H9 (cell line): ENCODE results near the gene C1orf216. TPM values are rescaled to one million over a fixed set of nuclear protein-coding genes. Genes with fewer than 3 reads are reported as not detected.

ENCODE experiments used
- DNase-seq: peaks from one replicate; pipeline ENCODE4 v3.0.0-alpha.2; 2017
- H2AFZ ChIP-seq: one replicate; pipeline ENCODE4 v1.6.1; 2013; ENCODE audit warnings: mild to moderate bottlenecking, low read length, control low read depth, moderate library complexity
- H2AK5ac ChIP-seq: 2 replicates; pipeline ENCODE4 v1.6.1; 2013; ENCODE audit warnings: low read length, control low read depth, mixed read lengths; ENCODE audit not compliant: insufficient read length
- H2BK120ac ChIP-seq: one replicate; pipeline ENCODE4 v1.6.1; 2013; ENCODE audit warnings: low read depth, mild to moderate bottlenecking, low read length, control low read depth, inconsistent platforms; ENCODE audit not compliant: poor library complexity, severe bottlenecking
- H2BK12ac ChIP-seq: 2 replicates; pipeline ENCODE4 v1.6.1; 2013; ENCODE audit warnings: low read length, control low read depth, mixed read lengths, low read depth; ENCODE audit not compliant: insufficient read length
- H2BK15ac ChIP-seq: 2 replicates; pipeline ENCODE4 v1.6.1; 2013; ENCODE audit warnings: low read depth, low read length, control low read depth
- H2BK20ac ChIP-seq: one replicate; pipeline ENCODE4 v1.6.1; 2013; ENCODE audit warnings: low read depth, mild to moderate bottlenecking, low read length, control low read depth, inconsistent platforms; ENCODE audit not compliant: poor library complexity, severe bottlenecking
- H2BK5ac ChIP-seq: 2 replicates; pipeline ENCODE4 v1.6.1; 2013; ENCODE audit warnings: low read length, control low read depth, mixed read lengths; ENCODE audit not compliant: insufficient read length
- H3K14ac ChIP-seq: 2 replicates; pipeline ENCODE4 v1.6.1; 2013; ENCODE audit warnings: low read length, control low read depth; ENCODE audit not compliant: insufficient read depth
- H3K18ac ChIP-seq: 2 replicates; pipeline ENCODE4 v1.6.1; 2013; ENCODE audit warnings: low read depth, mild to moderate bottlenecking, mixed read lengths, low read length, control low read depth; ENCODE audit not compliant: insufficient read length
- H3K23ac ChIP-seq: 2 replicates; pipeline ENCODE4 v1.6.1; 2013; ENCODE audit warnings: low read length, control low read depth, mixed read lengths, low read depth; ENCODE audit not compliant: insufficient read length
- H3K23me2 ChIP-seq: 2 replicates; pipeline ENCODE4 v1.6.1; 2013; ENCODE audit warnings: low read depth, mild to moderate bottlenecking, mixed read lengths, low read length, control low read depth; ENCODE audit not compliant: insufficient read length, poor library complexity, severe bottlenecking
- H3K27ac ChIP-seq: 2 replicates; pipeline ENCODE4 v1.5.1; 2013; ENCODE audit warnings: low read length, control low read depth, mixed read lengths, low read depth; ENCODE audit not compliant: insufficient read length
- H3K27me3 ChIP-seq: 2 replicates; pipeline ENCODE4 v1.6.1; 2013; ENCODE audit warnings: low read length, control low read depth, inconsistent platforms; ENCODE audit not compliant: insufficient read depth
- H3K4ac ChIP-seq: 2 replicates; pipeline ENCODE4 v1.6.1; 2013; ENCODE audit warnings: low read depth, mild to moderate bottlenecking, control low read depth, inconsistent platforms, low read length, moderate library complexity
- H3K4me1 ChIP-seq: 2 replicates; pipeline ENCODE4 v1.6.1; 2013; ENCODE audit warnings: low read length, control low read depth, inconsistent platforms; ENCODE audit not compliant: insufficient read depth
- H3K4me2 ChIP-seq: 2 replicates; pipeline ENCODE4 v1.6.1; 2013; ENCODE audit warnings: low read length, control low read depth, mixed read lengths; ENCODE audit not compliant: insufficient read length, insufficient read depth
- H3K56ac ChIP-seq: 2 replicates; pipeline ENCODE4 v1.6.1; 2013; ENCODE audit warnings: low read depth, mild to moderate bottlenecking, mixed read lengths, low read length, control low read depth; ENCODE audit not compliant: insufficient read length
- H3K79me1 ChIP-seq: 2 replicates; pipeline ENCODE4 v1.6.1; 2013; ENCODE audit warnings: low read depth, mild to moderate bottlenecking, moderate library complexity, low read length, control low read depth, inconsistent platforms; ENCODE audit not compliant: insufficient read depth, poor library complexity, severe bottlenecking
- H3K79me2 ChIP-seq: 2 replicates; pipeline ENCODE4 v1.6.1; 2013; ENCODE audit warnings: low read length, control low read depth, inconsistent platforms; ENCODE audit not compliant: insufficient read depth
- H3K9ac ChIP-seq: 2 replicates; pipeline ENCODE4 v1.6.1; 2013; ENCODE audit warnings: low read length, control low read depth, mixed read lengths; ENCODE audit not compliant: insufficient read length; ENCODE audit errors: extremely low read depth
- H3K9me3 ChIP-seq: one replicate; pipeline ENCODE4 v1.6.1; 2013; ENCODE audit warnings: low read depth, low read length, inconsistent platforms; ENCODE audit not compliant: control insufficient read depth
- H3T11ph ChIP-seq: one replicate; pipeline ENCODE4 v1.6.1; 2013; ENCODE audit warnings: mild to moderate bottlenecking, low read length, control low read depth, inconsistent platforms
- H4K20me1 ChIP-seq: one replicate; pipeline ENCODE4 v1.6.1; 2013; ENCODE audit not compliant: control insufficient read depth, insufficient read length, insufficient read depth
- H4K5ac ChIP-seq: 2 replicates; pipeline ENCODE4 v1.6.1; 2013; ENCODE audit warnings: low read depth, mild to moderate bottlenecking, mixed read lengths, low read length, control low read depth; ENCODE audit not compliant: insufficient read length
- H4K8ac ChIP-seq: replicated peaks from 2 replicates; pipeline ENCODE4 v1.6.1; 2013; ENCODE audit warnings: low read length, control low read depth, mixed read lengths, low read depth; ENCODE audit not compliant: insufficient read length
- H4K91ac ChIP-seq: 2 replicates; pipeline ENCODE4 v1.6.1; 2013; ENCODE audit warnings: low read depth, mild to moderate bottlenecking, moderate library complexity, mixed read lengths, low read length, control low read depth; ENCODE audit not compliant: insufficient read length
- H3K27ac Mint-ChIP-seq, 3 experiments: 2 replicates in 2 of 3; 3 replicates in 1 of 3; pipeline ENCODE4 v1.8.0; 2020 to 2021; ENCODE audit warnings: mixed read lengths in 3 of 3, mild to moderate bottlenecking in 1 of 3, moderate library complexity in 1 of 3
- H3K27me3 Mint-ChIP-seq: 2 replicates; pipeline ENCODE4 v1.8.0; 2021; ENCODE audit warnings: low read depth, mild to moderate bottlenecking, moderate library complexity, mixed read lengths
- H3K36me3 Mint-ChIP-seq, 3 experiments: 2 replicates in 2 of 3; 3 replicates in 1 of 3; pipeline ENCODE4 v1.8.0; 2020 to 2021; ENCODE audit warnings: low read depth in 3 of 3, mixed read lengths in 3 of 3; ENCODE audit not compliant: insufficient read depth in 1 of 3
- H3K4me1 Mint-ChIP-seq, 2 experiments: 2 replicates each; pipeline ENCODE4 v1.8.0; 2020; ENCODE audit warnings: mixed read lengths in 2 of 2
- H3K4me3 Mint-ChIP-seq, 2 experiments: 2 replicates in 1 of 2; 3 replicates in 1 of 2; pipeline ENCODE4 v1.8.0; 2020 to 2021; ENCODE audit warnings: mild to moderate bottlenecking in 2 of 2, mixed read lengths in 2 of 2, moderate library complexity in 1 of 2
- H3K9me3 Mint-ChIP-seq, 2 experiments: 2 replicates in 1 of 2; 3 replicates in 1 of 2; pipeline ENCODE4 v1.8.0; 2020; ENCODE audit warnings: mild to moderate bottlenecking in 2 of 2, mixed read lengths in 2 of 2, moderate library complexity in 1 of 2
- CTCF ChIP-seq: fragments of 200-600 bp; sonication (generic); conservative IDR thresholded peaks from 3 replicates; pipeline ENCODE4 v1.8.0; 2021; ENCODE audit warnings: antibody characterized with exemption, mild to moderate bottlenecking
- WGBS: extraction: QIAGEN DNeasy Blood & Tissue Kit; methylation state at CpG from one replicate; pipeline ENCODE4 v1.1.7; 2013; ENCODE audit warnings: missing lambda C conversion rate, low lambda C conversion rate, mixed read lengths; ENCODE audit not compliant: insufficient read length; ENCODE audit errors: extremely low coverage; 5-methylcytosine and 5-hydroxymethylcytosine counted together
- total RNA-seq: library from RNA; stranded (reverse); gene quantifications from 2 replicates; pipeline ENCODE4 v1.2.1, GENCODE V29; 2021

Gene C1orf216
- total RNA-seq, 1 experiment from 2014 or later: 13.5 TPM

DNA sequence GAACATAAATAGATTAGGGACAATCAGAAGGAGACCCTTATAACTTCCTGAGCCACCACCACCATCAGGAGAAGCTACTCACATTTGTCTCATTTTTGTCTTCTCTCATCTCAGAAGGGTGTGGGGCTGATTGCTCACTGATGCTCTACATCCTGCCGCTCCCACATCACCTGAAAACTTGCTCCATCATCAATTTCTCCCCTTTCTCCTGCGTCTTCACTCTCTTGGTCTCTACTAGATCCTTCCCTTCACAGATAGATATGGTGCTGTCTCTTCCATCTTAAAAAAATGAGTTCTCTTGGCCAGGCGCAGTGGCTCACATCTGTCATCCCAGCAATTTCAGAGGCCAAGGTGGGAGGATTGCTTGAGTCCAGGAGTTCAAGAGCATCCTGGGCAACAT lies 38.4 kb downstream of the C1orf216 start:
- H3K14ac ChIP-seq: no peak overlapping the region
- H4K5ac ChIP-seq: no peak overlapping the region
- no peak overlapping the region for H2AK5ac ChIP-seq
- H2BK15ac ChIP-seq: no peak overlapping the region
- H3K4ac ChIP-seq: no peak overlapping the region
- H3T11ph ChIP-seq: no peak overlapping the region
- Mint-ChIP-seq H3K36me3 (no peaks in the 10 kb centered on the region; a peak in 1 of 7 replicates), H3K4me1 (peaks cover 0 to 4% of the 10 kb centered on the region in 2 experiments; a peak in 2 of 4 replicates), H3K27ac (no peak overlapping the region), H3K9me3 (no peaks in the 10 kb centered on the region), H3K4me3 (no peak overlapping the region), H3K27me3 (peaks cover 15% of the 10 kb centered on the region)
- H3K4me2 ChIP-seq: no peak overlapping the region
- H4K8ac ChIP-seq: no peak overlapping the region
- no peak overlapping the region for H2BK5ac ChIP-seq
- no CpG with 5 or more reads among the region's 3 CpGs for WGBS
- H2BK20ac ChIP-seq: no peak overlapping the region
- H3K4me1 ChIP-seq: no peaks in the 10 kb centered on the region
- H4K91ac ChIP-seq: no peak overlapping the region
- no peak overlapping the region for H2BK12ac ChIP-seq
- no peaks in the 10 kb centered on the region for H3K79me2 ChIP-seq
- no peak overlapping the region for H2BK120ac ChIP-seq
- no peaks in the 10 kb centered on the region for H3K9me3 ChIP-seq
- H4K20me1 ChIP-seq: no peaks in the 10 kb centered on the region
- no peaks in the 10 kb centered on the region for H3K23me2 ChIP-seq
- H3K79me1 ChIP-seq: no peaks in the 10 kb centered on the region
- H3K27ac ChIP-seq: no peak overlapping the region
- H3K56ac ChIP-seq: no peak overlapping the region
- no peak overlapping the region for H3K18ac ChIP-seq
- TF ChIP-seq CTCF: no peak
- no peak overlapping the region for H3K23ac ChIP-seq
- H2AFZ ChIP-seq: no peak overlapping the region
- no peak for DNase-seq
- H3K9ac ChIP-seq: no peak overlapping the region
- H3K27me3 ChIP-seq: no peaks in the 10 kb centered on the region
